NCI-H2029 (cell line): Measurements from ENCODE around the gene PLCXD3.
"Not testable (repeated sequence)": the region's sequence is repeated elsewhere in the genome, so short reads cannot be mapped to it uniquely, and the experiment has no call there.

Experiments used
- DNase-seq: peaks from one replicate; lab custom pipeline; 2025; lab: John Stamatoyannopoulos, UW

Gene PLCXD3

GRCh38 chr5:41510176-41510831 lies at the start of gene PLCXD3:
Gene PLCXD3 (minus strand): TSS chr5:41510601. CDS start chr5:41510526, 75 bp downstream.
- DNase-seq = no peak

- no peak for DNase-seq
These were observed 48.8 kb upstream of the PLCXD3 start for GRCh38 chr5:41559184-41559583.

GRCh38 chr5:41558295-41558694 lies 47.9 kb upstream of the PLCXD3 start:
- DNase-seq = no peak

GRCh38 chr5:41547991-41548390 lies 37.6 kb upstream of the PLCXD3 start:
- no peak for DNase-seq

- DNase-seq = no peak
These were observed 31.8 kb upstream of the PLCXD3 start for GRCh38 chr5:41542183-41542582.

- DNase-seq = no peak
These were observed 29.1 kb upstream of the PLCXD3 start for GRCh38 chr5:41539454-41539853.

- no peak for DNase-seq
These were observed 27.2 kb upstream of the PLCXD3 start for GRCh38 chr5:41537581-41537980.

- DNase-seq = no peak
These were observed 22.1 kb upstream of the PLCXD3 start for GRCh38 chr5:41532485-41532884.

GRCh38 chr5:41527201-41527779 lies 16.9 kb upstream of the PLCXD3 start:
- DNase-seq = no peak

- no peak for DNase-seq
These were observed 16.3 kb upstream of the PLCXD3 start for GRCh38 chr5:41526699-41527098.

- no peak for DNase-seq
These were observed 13.8 kb upstream of the PLCXD3 start for GRCh38 chr5:41524174-41524573.

- no peak for DNase-seq
These were observed 11.9 kb upstream of the PLCXD3 start for GRCh38 chr5:41522193-41522786.

- no peak for DNase-seq
These were observed 9.4 kb upstream of the PLCXD3 start for GRCh38 chr5:41519801-41520200.

- DNase-seq = no peak
These were observed 7.5 kb upstream of the PLCXD3 start for GRCh38 chr5:41517909-41518308.

GRCh38 chr5:41511241-41511640 lies 840 bp upstream of the PLCXD3 start:
- no peak for DNase-seq

GRCh38 chr5:41509399-41510175 lies 814 bp downstream of the PLCXD3 start:
- DNase-seq = no peak

GRCh38 chr5:41508696-41509398 lies 1.6 kb downstream of the PLCXD3 start:
- DNase-seq = no peak

- no peak for DNase-seq
These were observed 2.2 kb downstream of the PLCXD3 start for GRCh38 chr5:41508186-41508585.

GRCh38 chr5:41507501-41507900 lies 2.9 kb downstream of the PLCXD3 start:
- no peak for DNase-seq

- no peak for DNase-seq
These were observed 6.5 kb downstream of the PLCXD3 start for GRCh38 chr5:41503860-41504259.

- no peak for DNase-seq
These were observed 7.1 kb downstream of the PLCXD3 start for GRCh38 chr5:41503310-41503709.

- not testable (repeated sequence) for DNase-seq
These were observed 16.8 kb downstream of the PLCXD3 start for GRCh38 chr5:41493490-41494126.
